HL-60 (cell line): ENCODE data around the gene CAMTA1.

Experiments
- DNase-seq, 2 experiments: peaks; one replicate each; pipeline ENCODE4 v3.0.0-alpha.2; 2010 to 2020; ENCODE audit warnings: low read depth in 1 of 2, low spot score in 1 of 2
- H3K27ac ChIP-seq: fragments of 250-450 bp; sonication (Bioruptor Pico); replicated peaks from 2 replicates; pipeline ENCODE4 v1.5.1; 2020; ENCODE audit warnings: mild to moderate bottlenecking, moderate library complexity
- H3K27me3 ChIP-seq: fragments of 250-450 bp; sonication (Bioruptor Pico); 2 replicates; pipeline ENCODE4 v1.5.1; 2021; ENCODE audit warnings: mild to moderate bottlenecking, moderate library complexity; ENCODE audit not compliant: insufficient read depth, poor library complexity, severe bottlenecking
- H3K4me3 ChIP-seq: replicated peaks from 2 replicates; pipeline ENCODE4 v1.5.1; 2011; ENCODE audit warnings: mild to moderate bottlenecking, control low read depth, low read length; ENCODE audit not compliant: insufficient read depth
- GABPA ChIP-seq: IDR thresholded peaks from 2 replicates; pipeline ENCODE4 v1.6.1; 2012; ENCODE audit warnings: low read depth
- POLR2AphosphoS5 ChIP-seq: IDR thresholded peaks from 2 replicates; pipeline ENCODE4 v1.6.1; 2012; ENCODE audit warnings: low read depth
- SPI1 ChIP-seq: IDR thresholded peaks from 2 replicates; pipeline ENCODE4 v1.6.1; 2012; ENCODE audit warnings: low read depth, mild to moderate bottlenecking, borderline replicate concordance
- TF ChIP-seq, protein P1 (sequence below): IDR thresholded peaks from 2 replicates; pipeline ENCODE4 v1.6.1; 2012; ENCODE audit warnings: low read depth; ENCODE audit not compliant: insufficient replicate concordance
- TF ChIP-seq, protein P2 (sequence below): IDR thresholded peaks from one replicate; pipeline ENCODE4 v1.5.1; 2011; ENCODE audit warnings: low read length, control low read depth, inconsistent platforms; ENCODE audit not compliant: insufficient read depth

Gene CAMTA1

DNA sequence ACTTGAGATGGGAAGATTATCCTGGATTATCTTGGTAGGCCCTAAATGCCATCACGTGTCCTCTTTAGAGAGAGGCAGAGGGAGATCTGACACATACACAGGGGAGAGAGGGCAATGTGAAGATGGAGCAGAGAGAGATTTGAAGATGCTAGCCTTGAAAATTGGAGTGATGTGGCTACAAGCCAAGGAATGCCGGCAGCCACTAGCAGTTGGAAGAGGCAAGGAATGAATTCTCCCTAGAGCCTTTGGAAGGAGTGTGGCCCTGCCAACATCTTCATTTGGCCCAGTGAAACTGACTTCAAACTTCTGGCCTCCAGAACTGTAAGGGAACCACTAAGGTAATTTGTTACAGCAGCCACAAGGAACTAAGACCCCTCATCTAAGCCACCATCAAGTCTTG lies 8.9 kb upstream of the CAMTA1 start:
- DNase-seq: no peak
- TF ChIP-seq SPI1: no peak
- Histone ChIP-seq H3K4me3 (no peak overlapping the region), H3K27me3 (no peaks in the 10 kb centered on the region), H3K27ac (no peak overlapping the region)

- Histone ChIP-seq H3K27me3 (no peaks in the 10 kb centered on the region), H3K27ac (no peak overlapping the region), H3K4me3 (no peak overlapping the region)
- peak in 1 of 2 experiments; percentile 35 for DNase-seq
- TF ChIP-seq, protein P1, sequence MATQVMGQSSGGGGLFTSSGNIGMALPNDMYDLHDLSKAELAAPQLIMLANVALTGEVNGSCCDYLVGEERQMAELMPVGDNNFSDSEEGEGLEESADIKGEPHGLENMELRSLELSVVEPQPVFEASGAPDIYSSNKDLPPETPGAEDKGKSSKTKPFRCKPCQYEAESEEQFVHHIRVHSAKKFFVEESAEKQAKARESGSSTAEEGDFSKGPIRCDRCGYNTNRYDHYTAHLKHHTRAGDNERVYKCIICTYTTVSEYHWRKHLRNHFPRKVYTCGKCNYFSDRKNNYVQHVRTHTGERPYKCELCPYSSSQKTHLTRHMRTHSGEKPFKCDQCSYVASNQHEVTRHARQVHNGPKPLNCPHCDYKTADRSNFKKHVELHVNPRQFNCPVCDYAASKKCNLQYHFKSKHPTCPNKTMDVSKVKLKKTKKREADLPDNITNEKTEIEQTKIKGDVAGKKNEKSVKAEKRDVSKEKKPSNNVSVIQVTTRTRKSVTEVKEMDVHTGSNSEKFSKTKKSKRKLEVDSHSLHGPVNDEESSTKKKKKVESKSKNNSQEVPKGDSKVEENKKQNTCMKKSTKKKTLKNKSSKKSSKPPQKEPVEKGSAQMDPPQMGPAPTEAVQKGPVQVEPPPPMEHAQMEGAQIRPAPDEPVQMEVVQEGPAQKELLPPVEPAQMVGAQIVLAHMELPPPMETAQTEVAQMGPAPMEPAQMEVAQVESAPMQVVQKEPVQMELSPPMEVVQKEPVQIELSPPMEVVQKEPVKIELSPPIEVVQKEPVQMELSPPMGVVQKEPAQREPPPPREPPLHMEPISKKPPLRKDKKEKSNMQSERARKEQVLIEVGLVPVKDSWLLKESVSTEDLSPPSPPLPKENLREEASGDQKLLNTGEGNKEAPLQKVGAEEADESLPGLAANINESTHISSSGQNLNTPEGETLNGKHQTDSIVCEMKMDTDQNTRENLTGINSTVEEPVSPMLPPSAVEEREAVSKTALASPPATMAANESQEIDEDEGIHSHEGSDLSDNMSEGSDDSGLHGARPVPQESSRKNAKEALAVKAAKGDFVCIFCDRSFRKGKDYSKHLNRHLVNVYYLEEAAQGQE: no peak
- TF ChIP-seq SPI1 (no peak), POLR2AphosphoS5 (no peak), GABPA (no peak)
- TF ChIP-seq, protein P2, sequence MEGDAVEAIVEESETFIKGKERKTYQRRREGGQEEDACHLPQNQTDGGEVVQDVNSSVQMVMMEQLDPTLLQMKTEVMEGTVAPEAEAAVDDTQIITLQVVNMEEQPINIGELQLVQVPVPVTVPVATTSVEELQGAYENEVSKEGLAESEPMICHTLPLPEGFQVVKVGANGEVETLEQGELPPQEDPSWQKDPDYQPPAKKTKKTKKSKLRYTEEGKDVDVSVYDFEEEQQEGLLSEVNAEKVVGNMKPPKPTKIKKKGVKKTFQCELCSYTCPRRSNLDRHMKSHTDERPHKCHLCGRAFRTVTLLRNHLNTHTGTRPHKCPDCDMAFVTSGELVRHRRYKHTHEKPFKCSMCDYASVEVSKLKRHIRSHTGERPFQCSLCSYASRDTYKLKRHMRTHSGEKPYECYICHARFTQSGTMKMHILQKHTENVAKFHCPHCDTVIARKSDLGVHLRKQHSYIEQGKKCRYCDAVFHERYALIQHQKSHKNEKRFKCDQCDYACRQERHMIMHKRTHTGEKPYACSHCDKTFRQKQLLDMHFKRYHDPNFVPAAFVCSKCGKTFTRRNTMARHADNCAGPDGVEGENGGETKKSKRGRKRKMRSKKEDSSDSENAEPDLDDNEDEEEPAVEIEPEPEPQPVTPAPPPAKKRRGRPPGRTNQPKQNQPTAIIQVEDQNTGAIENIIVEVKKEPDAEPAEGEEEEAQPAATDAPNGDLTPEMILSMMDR: no peak
Observed at GRCh38 chr1:6776895-6777294, 8.4 kb upstream of the CAMTA1 start.

DNA sequence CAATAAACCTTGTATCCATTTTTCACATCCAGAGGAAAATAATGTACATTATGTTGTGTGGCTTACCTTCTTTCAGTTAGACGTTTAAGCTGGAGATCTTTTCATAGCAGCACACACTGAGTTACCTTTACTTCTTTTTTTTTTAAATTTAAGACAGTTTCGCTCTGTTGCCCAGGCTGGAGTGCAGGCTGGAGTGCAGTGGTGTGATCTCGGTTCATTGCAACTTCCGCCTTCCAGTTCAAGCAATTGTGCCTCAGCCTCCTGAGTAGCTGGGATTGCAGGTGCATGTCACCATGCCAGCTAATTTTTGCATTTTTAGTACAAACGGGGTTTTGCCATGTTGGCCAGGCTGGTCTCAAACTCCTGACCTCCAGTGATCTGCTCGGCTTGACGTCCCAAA lies 7.4 kb upstream of the CAMTA1 start:
- DNase-seq: no peak
- Histone ChIP-seq H3K27me3 (no peaks in the 10 kb centered on the region), H3K4me3 (no peak overlapping the region), H3K27ac (no peak overlapping the region)
- no peak for TF ChIP-seq POLR2AphosphoS5
- TF ChIP-seq GABPA: no peak
- TF ChIP-seq, protein P1: no peak
- TF ChIP-seq SPI1: no peak

DNA sequence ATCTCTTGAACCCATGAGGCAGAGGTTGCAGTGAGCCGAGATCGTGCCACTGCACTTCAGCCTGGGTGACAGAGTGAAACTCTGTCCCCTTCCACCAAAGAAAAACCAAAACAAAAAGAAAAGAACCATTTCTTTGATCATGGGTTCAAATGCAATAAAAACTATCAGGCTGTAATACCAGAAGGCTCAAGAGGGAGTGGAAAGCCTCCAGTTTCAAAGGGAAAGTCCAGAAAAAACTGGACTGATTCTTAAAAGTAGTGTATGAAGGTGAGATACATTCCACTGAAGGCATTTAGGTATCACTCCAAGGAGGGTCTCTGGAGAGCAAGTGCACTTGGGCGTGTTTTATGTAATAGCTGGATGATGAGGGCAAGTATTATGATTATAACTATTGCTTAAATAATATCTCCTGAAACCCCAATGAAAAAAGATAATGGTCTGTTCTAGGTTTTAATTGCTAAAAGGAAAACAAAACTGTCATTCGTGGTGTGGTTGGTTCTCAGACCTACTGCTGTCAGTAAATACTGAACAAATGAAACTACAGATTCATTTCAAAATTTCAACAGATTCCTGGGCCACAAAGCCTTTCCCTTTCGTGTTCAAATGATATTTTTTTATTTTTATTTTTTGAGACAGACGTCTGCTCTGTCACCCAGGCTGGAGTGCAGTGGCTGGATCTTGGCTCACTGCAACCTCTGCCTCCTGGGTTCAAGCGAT lies 6.0 kb upstream of the CAMTA1 start:
- no peaks in the 10 kb centered on the region for H3K27me3 ChIP-seq
- H3K4me3 ChIP-seq: no peak overlapping the region
- no peak overlapping the region for H3K27ac ChIP-seq
- no peak for DNase-seq
- no peak for TF ChIP-seq GABPA
- TF ChIP-seq SPI1: no peak
- TF ChIP-seq, protein P1: no peak
- TF ChIP-seq, protein P2: no peak
- TF ChIP-seq POLR2AphosphoS5: no peak
